ENCODE results near the gene RNGTT.

DNA sequence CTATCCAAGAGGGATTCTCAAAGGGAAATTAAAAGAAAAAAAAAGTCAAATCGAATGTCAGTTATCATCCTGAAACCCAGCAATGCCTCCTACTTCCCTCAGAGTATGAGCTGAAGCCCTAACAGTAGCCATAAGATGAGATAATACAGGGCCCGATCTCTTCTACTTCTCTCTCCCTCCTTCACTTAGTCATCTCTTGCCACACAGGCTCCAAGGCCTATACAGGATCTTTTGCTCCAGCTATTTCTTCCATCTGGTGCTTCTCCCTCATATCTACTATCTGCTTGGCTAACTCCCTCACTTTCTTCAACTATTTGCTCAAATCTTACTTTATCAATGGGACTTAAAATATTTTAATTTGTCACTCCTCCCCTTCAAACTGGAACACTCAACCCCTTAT is 215.3 kb downstream of the RNGTT start:
- TF ChIP-seq, protein P1, sequence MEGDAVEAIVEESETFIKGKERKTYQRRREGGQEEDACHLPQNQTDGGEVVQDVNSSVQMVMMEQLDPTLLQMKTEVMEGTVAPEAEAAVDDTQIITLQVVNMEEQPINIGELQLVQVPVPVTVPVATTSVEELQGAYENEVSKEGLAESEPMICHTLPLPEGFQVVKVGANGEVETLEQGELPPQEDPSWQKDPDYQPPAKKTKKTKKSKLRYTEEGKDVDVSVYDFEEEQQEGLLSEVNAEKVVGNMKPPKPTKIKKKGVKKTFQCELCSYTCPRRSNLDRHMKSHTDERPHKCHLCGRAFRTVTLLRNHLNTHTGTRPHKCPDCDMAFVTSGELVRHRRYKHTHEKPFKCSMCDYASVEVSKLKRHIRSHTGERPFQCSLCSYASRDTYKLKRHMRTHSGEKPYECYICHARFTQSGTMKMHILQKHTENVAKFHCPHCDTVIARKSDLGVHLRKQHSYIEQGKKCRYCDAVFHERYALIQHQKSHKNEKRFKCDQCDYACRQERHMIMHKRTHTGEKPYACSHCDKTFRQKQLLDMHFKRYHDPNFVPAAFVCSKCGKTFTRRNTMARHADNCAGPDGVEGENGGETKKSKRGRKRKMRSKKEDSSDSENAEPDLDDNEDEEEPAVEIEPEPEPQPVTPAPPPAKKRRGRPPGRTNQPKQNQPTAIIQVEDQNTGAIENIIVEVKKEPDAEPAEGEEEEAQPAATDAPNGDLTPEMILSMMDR (IDR thresholded peaks at IDR 0.05) = no peak
- no peak for TF ChIP-seq POLR2A (IDR thresholded peaks at IDR 0.05)
- TF ChIP-seq POLR2AphosphoS5 (IDR thresholded peaks at IDR 0.05) = no peak
